K562 (cell line): Measurements from ENCODE around the gene COL1A1. TPM values are rescaled to one million over a fixed set of nuclear protein-coding genes. Genes with fewer than 3 reads are reported as not detected.

Experiments used
- ATAC-seq: fragments of 200-7000 bp; cut with Tn5 transposase; 3 replicates; pipeline ENCODE4 v1.9.1; 2020; ENCODE audit warnings: moderate library complexity
- BruUV-seq: library from RNA; stranded (reverse); fragments of 400-500 nt; replicated peaks from 2 replicates; lab custom pipeline; 2021; lab: Mats Ljungman, UMichigan
- CTCF ChIA-PET: fragments of 300-600 bp; formaldehyde crosslinking; extraction: SDS; loops from one replicate; lab custom pipeline; 2021; ENCODE audit warnings: low intra/inter-chr PET ratio; lab: Yijun Ruan, JAX
- POLR2A ChIA-PET: fragments of 300-600, 350-650 bp; sonication (Branson Sonifier 250); formaldehyde crosslinking; extraction: SDS; loops from one replicate; lab custom pipeline; 2021; ENCODE audit warnings: antibody characterized with exemption, inconsistent platforms; lab: Yijun Ruan, JAX
- DNase-seq, 4 experiments: peaks; one replicate each; pipeline versions ENCODE4 v3.0.0 to v3.0.0-alpha.2; 2011 to 2018; ENCODE audit warnings: low spot score in 3 of 4, mixed read lengths in 3 of 4; ENCODE audit errors: extremely low read depth in 1 of 4
- FAIRE-seq: peaks from 2 replicates; lab custom pipeline; 2011; peaks lifted over from hg19 to GRCh38; lab: Jason Lieb, UNC
- H2AFZ ChIP-seq: 2 replicates; pipeline ENCODE4 v1.6.0; 2011; ENCODE audit warnings: low read depth, low read length, control low read depth, inconsistent platforms
- H3K27ac ChIP-seq: fragments of 200-600 bp; 3 replicates; pipeline ENCODE4 v1.8.0; 2011; ENCODE audit warnings: low read depth, mild to moderate bottlenecking, control low read depth, inconsistent platforms, low read length, moderate library complexity, mixed read lengths; ENCODE audit errors: extremely low read depth
- H3K27me3 ChIP-seq, 2 experiments: fragments of 300-600 bp in 1 of 2; 2 replicates in 1 of 2; 3 replicates in 1 of 2; pipeline versions ENCODE4 v1.6.0 to v1.8.0; 2011; ENCODE audit warnings: inconsistent platforms in 2 of 2, low read length in 2 of 2, mild to moderate bottlenecking in 1 of 2, mixed read lengths in 1 of 2, moderate library complexity in 1 of 2; ENCODE audit not compliant: control insufficient read depth in 2 of 2, insufficient read depth in 2 of 2
- H3K36me3 ChIP-seq: fragments of 300-600 bp; 3 replicates; pipeline ENCODE4 v1.8.0; 2011; ENCODE audit warnings: mild to moderate bottlenecking, low read length, inconsistent platforms; ENCODE audit not compliant: control insufficient read depth, insufficient read depth
- H3K4me1 ChIP-seq, 2 experiments: fragments of 200-600 bp in 1 of 2; replicated peaks in 1 of 2; 2 replicates in 1 of 2; 3 replicates in 1 of 2; pipeline versions ENCODE4 v1.5.1 to v1.8.0; 2011; ENCODE audit warnings: inconsistent platforms in 2 of 2, low read length in 2 of 2, mild to moderate bottlenecking in 1 of 2, mixed read lengths in 1 of 2, moderate library complexity in 1 of 2; ENCODE audit not compliant: control insufficient read depth in 2 of 2, insufficient read depth in 2 of 2
- H3K4me2 ChIP-seq: 2 replicates; pipeline ENCODE4 v1.6.1; 2011; ENCODE audit warnings: low read length, control low read depth, inconsistent platforms, mixed read lengths; ENCODE audit not compliant: insufficient read depth
- H3K4me3 ChIP-seq: fragments of 200-600 bp; sonication (generic), shearing (Covaris generic); 2 replicates; pipeline ENCODE4 v1.5.1; 2016; ENCODE audit warnings: control low read depth, inconsistent platforms
- H3K79me2 ChIP-seq: fragments of 200-600 bp; 3 replicates; pipeline ENCODE4 v1.8.0; 2011; ENCODE audit warnings: low read length, inconsistent platforms; ENCODE audit not compliant: control insufficient read depth, insufficient read depth
- H3K9ac ChIP-seq, 2 experiments: 2 replicates each; pipeline versions ENCODE4 v1.6.0 to v1.6.1; 2011; ENCODE audit warnings: low read depth in 2 of 2, low read length in 2 of 2, control low read depth in 1 of 2, inconsistent platforms in 1 of 2, mild to moderate bottlenecking in 1 of 2, mixed read lengths in 1 of 2; ENCODE audit not compliant: insufficient read depth in 1 of 2
- H3K9me1 ChIP-seq: one replicate; pipeline ENCODE4 v1.6.0; 2011; ENCODE audit warnings: inconsistent platforms, mild to moderate bottlenecking, low read length, moderate library complexity; ENCODE audit not compliant: control insufficient read depth, insufficient read depth
- H3K9me3 ChIP-seq: replicated peaks from 2 replicates; pipeline ENCODE4 v1.5.1; 2011; ENCODE audit warnings: low read depth, low read length, inconsistent platforms; ENCODE audit not compliant: control insufficient read depth, insufficient read depth
- H4K20me1 ChIP-seq: replicated peaks from 2 replicates; pipeline ENCODE4 v1.6.1; 2011; ENCODE audit warnings: low read length, inconsistent platforms, mixed read lengths; ENCODE audit not compliant: control insufficient read depth, insufficient read depth
- MTF1 ChIP-seq: fragments of 250-450 bp; sonication (Bioruptor Pico); IDR thresholded peaks from 2 replicates; pipeline ENCODE4 v1.9.0; 2021; ENCODE audit warnings: moderate library complexity, mild to moderate bottlenecking, inconsistent platforms, borderline replicate concordance
- RFX1 ChIP-seq: fragments of 450-650 bp; IDR thresholded peaks from 2 replicates; pipeline ENCODE4 v1.6.1; 2016; ENCODE audit warnings: mild to moderate bottlenecking, moderate library complexity
- RFX5 ChIP-seq: IDR thresholded peaks from 2 replicates; pipeline ENCODE4 v1.6.1; 2011; ENCODE audit warnings: low read depth, mild to moderate bottlenecking, improper control_type of control experiment, low read length
- SRSF3 ChIP-seq: fragments of 200-400 bp; formaldehyde crosslinking; IDR thresholded peaks from 2 replicates; pipeline ENCODE4 v1.6.1; 2016; ENCODE audit warnings: mild to moderate bottlenecking, low read length, moderate library complexity; ENCODE audit not compliant: insufficient read depth
- TGIF2 ChIP-seq: sonication (generic); formaldehyde crosslinking; IDR thresholded peaks from 2 replicates; pipeline ENCODE4 v1.8.1; 2022; ENCODE audit warnings: mild to moderate bottlenecking, missing genetic modification reagents, moderate library complexity
- ZNF316 ChIP-seq: fragments of 450-650 bp; IDR thresholded peaks from 2 replicates; pipeline ENCODE4 v1.6.1; 2016
- ZNF347 ChIP-seq: fragments of 450-650 bp; formaldehyde crosslinking; IDR thresholded peaks from 2 replicates; pipeline ENCODE4 v1.4.0; 2020; ENCODE audit warnings: low read depth, mild to moderate bottlenecking, moderate library complexity
- WGBS: fragments of 100-300 bp; shearing (Covaris generic); methylation state at CpG from one replicate; pipeline ENCODE4 v1.1.6; 2016; ENCODE audit warnings: low coverage, mixed read lengths; ENCODE audit not compliant: insufficient coverage; ENCODE audit errors: missing lambda C conversion rate; 5-methylcytosine and 5-hydroxymethylcytosine counted together
- in situ Hi-C: fragments of 300-500 bp; cut with MboI; formaldehyde crosslinking; loops from 4 replicates; pipeline ENCODE4 v1.15.0; 2018; ENCODE audit warnings: inconsistent platforms, mixed read lengths
- intact Hi-C: fragments of 100-400 bp; cut with micrococcal nuclease; formaldehyde crosslinking; loops from 2 replicates; pipeline ENCODE4 v1.14.2; 2022
- polyA plus RNA-seq, 8 experiments: library from polyadenylated mRNA; depleted of rRNA in 4 of 8; stranded (reverse) in 5 of 8; unstranded in 3 of 8; fragments of >200 nt; fragmentation: Nextera tagmentation in 2 of 8; fragmentation: Illumina TruSeq in 1 of 8; extraction: Ambion mirVana in 2 of 8; extraction: Trizol in 1 of 8; gene quantifications; 2 replicates each; pipeline versions ENCODE4 v1.2.1 to v1.2.3, GENCODE V29; 2011 to 2014; ENCODE audit warnings: inconsistent platforms in 1 of 8, missing spikeins in 1 of 8
- total RNA-seq, 7 experiments: library from RNA; depleted of rRNA in 6 of 7; stranded (reverse); fragments of >200 nt in 6 of 7; fragmentation: Illumina TruSeq in 2 of 7; extraction: Trizol in 2 of 7; gene quantifications; 2 replicates each; pipeline versions ENCODE4 v1.2.1 to v1.2.3, GENCODE V29; 2011 to 2021; ENCODE audit warnings: low replicate concordance in 1 of 7
- TF ChIP-seq, protein P1 (sequence below): fragments of 450-650 bp; conservative IDR thresholded peaks from 2 replicates; pipeline ENCODE4 v1.6.1; 2016; ENCODE audit warnings: missing genetic modification characterization, low read depth, mild to moderate bottlenecking, missing compliant biosample characterization, moderate library complexity
- TF ChIP-seq, protein P2 (sequence below): sonication (generic); formaldehyde crosslinking; IDR thresholded peaks from 2 replicates; pipeline ENCODE4 v1.8.0; 2022; ENCODE audit warnings: missing genetic modification reagents, mild to moderate bottlenecking, borderline replicate concordance

COL1A1 gene
- total and polyA plus RNA-seq, 9 of the 15 experiments (the other 6 are each of a cell fraction or from before 2014, with no cell fraction given): 0.04 to 3.4 (median 0.18) TPM

DNA sequence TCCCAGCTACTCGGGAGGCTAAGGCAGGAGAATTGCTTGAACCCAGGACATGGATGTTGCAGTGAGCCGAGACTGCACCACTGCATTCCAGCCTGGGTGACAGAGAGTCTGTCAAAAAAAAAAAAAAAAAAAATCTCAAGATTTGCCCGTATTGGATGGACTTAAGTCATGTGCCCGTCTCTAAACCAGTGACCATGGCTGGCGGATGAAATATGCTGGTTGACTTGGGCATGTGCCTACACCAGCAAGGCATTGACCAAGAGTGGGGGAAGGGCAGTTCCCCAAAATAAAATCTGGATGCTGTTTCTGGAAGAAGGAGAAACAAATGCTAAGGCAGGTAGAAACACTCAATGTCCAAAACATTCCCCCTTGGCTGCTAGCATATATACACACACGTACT, 21.5 kb upstream of the COL1A1 start:
- POLR2A ChIA-PET: interaction anchor here (1.4 to 2.7 kb wide), 2 partner anchors 10 to 11 kb away, joined by 8 to 13 read pairs; no protein-coding TSS in a partner anchor
- no peaks in the 10 kb centered on the region for H3K9me1 ChIP-seq
- BruUV-seq: no TSS peak
- DNase-seq (no peak), ATAC-seq (no peak), FAIRE-seq (no peak)
- in situ Hi-C loops (no loop called here), intact Hi-C loops (no loop called here)
- peaks cover 4% of the 10 kb centered on the region; the same call in 1 of the 2 replicates for H3K9me3 ChIP-seq
- no peak for TF ChIP-seq RFX1
- TF ChIP-seq TGIF2 (CRISPR knock-in tag): no peak
- TF ChIP-seq RFX5: no peak
- TF ChIP-seq, protein P1, sequence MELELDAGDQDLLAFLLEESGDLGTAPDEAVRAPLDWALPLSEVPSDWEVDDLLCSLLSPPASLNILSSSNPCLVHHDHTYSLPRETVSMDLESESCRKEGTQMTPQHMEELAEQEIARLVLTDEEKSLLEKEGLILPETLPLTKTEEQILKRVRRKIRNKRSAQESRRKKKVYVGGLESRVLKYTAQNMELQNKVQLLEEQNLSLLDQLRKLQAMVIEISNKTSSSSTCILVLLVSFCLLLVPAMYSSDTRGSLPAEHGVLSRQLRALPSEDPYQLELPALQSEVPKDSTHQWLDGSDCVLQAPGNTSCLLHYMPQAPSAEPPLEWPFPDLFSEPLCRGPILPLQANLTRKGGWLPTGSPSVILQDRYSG (tag): no peak
- TF ChIP-seq SRSF3: no peak
- TF ChIP-seq MTF1 (CRISPR knock-in tag): no peak
- no peak for TF ChIP-seq ZNF347 (CRISPR knock-in tag)
- TF ChIP-seq, protein P2, sequence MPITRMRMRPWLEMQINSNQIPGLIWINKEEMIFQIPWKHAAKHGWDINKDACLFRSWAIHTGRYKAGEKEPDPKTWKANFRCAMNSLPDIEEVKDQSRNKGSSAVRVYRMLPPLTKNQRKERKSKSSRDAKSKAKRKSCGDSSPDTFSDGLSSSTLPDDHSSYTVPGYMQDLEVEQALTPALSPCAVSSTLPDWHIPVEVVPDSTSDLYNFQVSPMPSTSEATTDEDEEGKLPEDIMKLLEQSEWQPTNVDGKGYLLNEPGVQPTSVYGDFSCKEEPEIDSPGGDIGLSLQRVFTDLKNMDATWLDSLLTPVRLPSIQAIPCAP (CRISPR knock-in tag): no peak
- no peak for TF ChIP-seq ZNF316
- H3K36me3 ChIP-seq: no peaks in the 10 kb centered on the region
- H3K27me3 ChIP-seq: peaks cover 2 to 18% of the 10 kb centered on the region in 2 experiments; a peak in 4 of 5 replicates
- H3K4me1 ChIP-seq: peaks cover 0 to 7% of the 10 kb centered on the region in 2 experiments; a peak in 1 of 5 replicates
- CTCF ChIA-PET: no interaction called here
- no peak overlapping the region for H3K9ac ChIP-seq
- H3K79me2 ChIP-seq: no peaks in the 10 kb centered on the region
- H4K20me1 ChIP-seq: no peaks in the 10 kb centered on the region
- WGBS: 0% methylated on average over 6 of the region's 6 CpGs
- H2AFZ ChIP-seq: no peak overlapping the region
- H3K27ac ChIP-seq: no peak overlapping the region
- no peak overlapping the region for H3K4me2 ChIP-seq
- no peak overlapping the region for H3K4me3 ChIP-seq
